ENCODE results near the gene CDH4.

DNA sequence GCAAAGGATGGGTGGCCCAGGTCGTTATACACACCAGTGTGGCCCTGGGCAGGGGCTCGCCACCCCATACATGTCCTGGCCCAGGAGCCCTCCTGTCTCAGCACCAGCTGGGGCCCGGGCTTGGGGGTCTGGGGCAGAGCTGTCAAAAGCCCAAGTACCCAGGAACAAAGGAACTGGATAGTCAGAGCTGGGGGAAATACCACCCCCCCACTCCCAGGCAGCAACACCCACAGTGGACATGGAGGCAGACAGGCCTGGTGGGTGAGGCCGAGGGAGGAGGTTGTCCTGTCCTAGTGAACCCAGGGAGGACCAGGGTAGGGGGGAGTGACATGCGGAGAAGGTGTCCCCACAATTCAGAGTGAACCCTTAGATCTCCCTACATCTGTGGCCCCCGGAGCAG lies 406.5 kb downstream of the CDH4 start:
- TF ChIP-seq CTCF (conservative IDR thresholded peaks at IDR 0.05; ENCODE audit: low read length), result no peak
- no peak for TF ChIP-seq EZH2phosphoT487 (IDR thresholded peaks at IDR 0.05; ENCODE audit: borderline replicate concordance, low read depth, low read length)

Measured in OCI-LY7 (cell line).